ENCODE data around the gene SHISA9.

DNA sequence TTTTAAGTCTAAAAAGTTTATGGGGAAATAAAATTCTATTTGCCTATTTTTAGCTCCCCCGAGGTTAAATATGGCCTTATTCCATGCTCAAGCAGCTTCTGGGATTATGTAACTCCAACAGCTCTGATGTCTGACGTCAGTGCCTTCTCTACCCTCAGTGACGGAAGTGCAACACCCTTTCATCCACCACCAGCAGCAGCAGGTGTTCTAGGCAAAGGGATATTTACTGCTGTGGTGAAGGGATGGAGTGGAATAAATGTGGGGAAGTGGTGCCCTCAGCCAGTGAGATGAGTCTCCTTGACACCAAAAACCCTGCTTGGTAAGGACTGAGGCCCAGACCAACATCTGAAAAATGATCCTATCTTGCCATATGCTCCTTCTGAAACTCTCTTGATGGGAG lies 247.4 kb downstream of the SHISA9 start:
- no peak for TF ChIP-seq POLR2A (IDR thresholded peaks at IDR 0.05)
- TF ChIP-seq, protein P1, sequence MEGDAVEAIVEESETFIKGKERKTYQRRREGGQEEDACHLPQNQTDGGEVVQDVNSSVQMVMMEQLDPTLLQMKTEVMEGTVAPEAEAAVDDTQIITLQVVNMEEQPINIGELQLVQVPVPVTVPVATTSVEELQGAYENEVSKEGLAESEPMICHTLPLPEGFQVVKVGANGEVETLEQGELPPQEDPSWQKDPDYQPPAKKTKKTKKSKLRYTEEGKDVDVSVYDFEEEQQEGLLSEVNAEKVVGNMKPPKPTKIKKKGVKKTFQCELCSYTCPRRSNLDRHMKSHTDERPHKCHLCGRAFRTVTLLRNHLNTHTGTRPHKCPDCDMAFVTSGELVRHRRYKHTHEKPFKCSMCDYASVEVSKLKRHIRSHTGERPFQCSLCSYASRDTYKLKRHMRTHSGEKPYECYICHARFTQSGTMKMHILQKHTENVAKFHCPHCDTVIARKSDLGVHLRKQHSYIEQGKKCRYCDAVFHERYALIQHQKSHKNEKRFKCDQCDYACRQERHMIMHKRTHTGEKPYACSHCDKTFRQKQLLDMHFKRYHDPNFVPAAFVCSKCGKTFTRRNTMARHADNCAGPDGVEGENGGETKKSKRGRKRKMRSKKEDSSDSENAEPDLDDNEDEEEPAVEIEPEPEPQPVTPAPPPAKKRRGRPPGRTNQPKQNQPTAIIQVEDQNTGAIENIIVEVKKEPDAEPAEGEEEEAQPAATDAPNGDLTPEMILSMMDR (IDR thresholded peaks at IDR 0.05) = no peak
